Neural progenitor cell (in vitro differentiated cells): ENCODE results near the gene NTRK3.
"Not testable (repeated sequence)": the region's sequence is repeated elsewhere in the genome, so short reads cannot be mapped to it uniquely, and the experiment has no call there.

ENCODE experiments used
- CTCF ChIP-seq: fragments of 200-600 bp; sonication (generic); IDR thresholded peaks from 2 replicates; pipeline ENCODE4 v1.5.1; 2017; ENCODE audit warnings: antibody characterized with exemption, mild to moderate bottlenecking
- EZH2 ChIP-seq: fragments of 200-600 bp; sonication (generic); IDR thresholded peaks from 2 replicates; pipeline ENCODE4 v1.6.1; 2017; ENCODE audit warnings: antibody characterized with exemption, mild to moderate bottlenecking, moderate library complexity

DNA sequence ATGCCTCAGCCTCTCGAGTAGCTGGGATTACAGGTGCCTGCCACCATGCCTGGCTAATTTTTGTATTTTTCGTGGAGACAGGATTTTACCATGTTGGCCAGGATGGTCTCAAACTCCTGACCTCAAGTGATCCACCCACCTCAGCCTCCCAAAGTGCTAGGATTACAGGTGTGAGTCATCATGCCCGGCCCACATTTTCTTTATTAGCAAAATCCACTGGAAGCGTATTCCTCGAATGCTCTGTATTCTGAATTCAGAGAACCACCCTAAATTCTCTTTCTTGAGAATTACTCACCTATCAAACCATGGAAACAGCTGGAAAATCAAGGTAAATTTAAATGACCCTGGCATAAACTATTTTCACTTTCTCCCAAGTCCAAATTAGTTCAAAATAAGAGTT is 223.1 kb downstream of the NTRK3 start:
- not testable (repeated sequence) for TF ChIP-seq CTCF, EZH2
